CD4-positive, alpha-beta T cell treated with Interleukin-4 for 4 hours (primary cell): ENCODE results near the gene PTPN3.
A peak's percentile ranks its signal among the peaks of the same experiment; 100 is the strongest.

Experiments used
- DNase-seq: peaks from one replicate; pipeline ENCODE4 v3.0.0-alpha.2; 2020

Gene PTPN3

DNA sequence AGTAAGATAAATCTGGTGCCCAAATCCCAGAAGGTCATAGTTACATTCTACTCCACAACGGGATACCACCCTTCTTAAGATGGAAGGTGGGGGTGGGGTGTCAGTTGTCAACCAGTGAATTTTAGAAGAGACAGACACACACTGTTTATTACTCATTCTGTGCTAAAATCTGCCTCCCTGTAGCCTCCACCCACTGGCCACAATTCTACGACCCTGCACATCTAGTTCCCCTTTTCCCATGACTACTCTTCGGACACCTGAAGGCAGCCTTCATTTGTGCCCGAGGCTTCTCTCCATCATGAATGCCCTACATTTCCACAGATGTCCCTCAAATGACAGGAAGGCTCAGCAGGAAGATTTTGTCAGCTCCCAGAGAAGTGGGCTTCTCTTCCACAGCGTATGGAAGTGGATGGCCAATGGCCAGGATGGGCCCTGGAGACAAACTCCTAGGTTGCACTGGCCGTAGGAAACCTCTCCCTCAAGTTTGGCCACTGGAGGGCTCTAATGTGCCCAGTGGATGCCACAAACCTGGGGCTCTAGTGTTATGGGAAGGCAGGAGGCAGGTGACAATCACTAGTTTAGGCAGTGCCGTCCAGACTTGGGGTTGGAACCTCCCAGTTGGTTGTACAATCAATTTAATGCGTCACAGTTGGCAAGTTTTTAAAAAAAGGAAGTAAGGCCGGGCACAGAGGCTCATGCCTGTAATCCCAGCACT, 46.6 kb downstream of the PTPN3 start:
- DNase-seq = no peak

DNA sequence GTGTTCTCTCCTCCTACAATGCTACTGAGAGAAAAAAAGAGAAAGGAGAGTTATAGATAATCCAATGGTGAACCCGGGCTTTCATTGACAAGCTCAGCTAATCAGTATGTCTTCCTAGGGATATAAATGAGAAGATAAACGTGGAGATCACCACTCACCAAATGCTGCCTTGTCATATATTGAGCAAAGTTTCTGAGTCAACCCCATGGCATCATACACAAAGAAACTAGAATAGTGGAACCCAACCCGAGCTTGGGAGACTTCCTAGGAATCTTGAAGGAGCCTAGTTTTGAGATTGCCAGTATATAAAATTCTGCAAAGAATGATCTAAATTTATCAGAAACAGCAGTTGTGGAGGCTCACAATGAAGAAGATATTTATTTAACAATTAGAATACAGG, 47.8 kb downstream of the PTPN3 start:
- no peak for DNase-seq

- DNase-seq = no peak
These were observed 48.9 kb downstream of the PTPN3 start for GRCh38 chr9:109449036-109449798.

GRCh38 chr9:109448223-109448622, 49.9 kb downstream of the PTPN3 start:
- DNase-seq = no peak

GRCh38 chr9:109447329-109448076, 50.6 kb downstream of the PTPN3 start:
- no peak for DNase-seq

- DNase-seq = no peak
These were observed 53.3 kb downstream of the PTPN3 start for GRCh38 chr9:109444771-109445320.

DNA sequence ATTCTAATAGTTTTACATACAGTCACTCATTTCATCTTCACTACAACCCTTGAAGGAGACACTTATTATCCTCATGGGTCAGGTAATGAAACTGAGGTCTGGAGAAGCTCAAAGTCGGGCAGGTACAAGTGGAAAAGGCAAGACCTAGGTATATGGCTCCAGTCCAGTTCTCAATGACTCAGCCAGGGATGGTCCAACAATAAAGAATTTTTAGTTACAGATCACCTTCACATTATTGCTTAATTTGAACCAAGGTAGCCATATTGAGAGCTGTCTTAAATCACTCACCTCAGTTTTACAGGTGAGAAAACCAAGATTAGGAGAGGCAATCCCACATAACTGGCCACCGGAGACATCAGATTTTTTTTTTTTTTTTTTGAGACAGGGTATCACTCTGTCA, 55.4 kb downstream of the PTPN3 start:
- no peak for DNase-seq

DNA sequence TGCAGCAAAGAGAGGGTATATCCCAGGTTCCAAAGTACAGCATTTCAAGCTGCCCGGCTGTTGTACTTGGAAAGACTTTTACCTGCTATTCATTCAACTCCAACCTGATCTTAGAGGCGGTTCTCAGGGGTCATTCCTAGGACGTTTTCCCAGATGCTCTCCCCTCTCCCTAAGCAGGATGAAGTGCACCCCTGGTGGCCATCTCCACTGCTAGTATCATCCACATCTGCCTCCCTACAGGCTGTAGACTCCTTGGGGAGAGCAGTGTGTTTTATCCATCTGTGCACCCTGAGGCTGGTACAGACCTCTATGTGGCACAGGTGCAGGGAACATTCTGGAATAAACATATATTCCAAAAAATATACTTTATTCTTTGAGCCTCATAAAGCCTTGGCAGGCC, 56.8 kb downstream of the PTPN3 start:
- no peak for DNase-seq

DNA sequence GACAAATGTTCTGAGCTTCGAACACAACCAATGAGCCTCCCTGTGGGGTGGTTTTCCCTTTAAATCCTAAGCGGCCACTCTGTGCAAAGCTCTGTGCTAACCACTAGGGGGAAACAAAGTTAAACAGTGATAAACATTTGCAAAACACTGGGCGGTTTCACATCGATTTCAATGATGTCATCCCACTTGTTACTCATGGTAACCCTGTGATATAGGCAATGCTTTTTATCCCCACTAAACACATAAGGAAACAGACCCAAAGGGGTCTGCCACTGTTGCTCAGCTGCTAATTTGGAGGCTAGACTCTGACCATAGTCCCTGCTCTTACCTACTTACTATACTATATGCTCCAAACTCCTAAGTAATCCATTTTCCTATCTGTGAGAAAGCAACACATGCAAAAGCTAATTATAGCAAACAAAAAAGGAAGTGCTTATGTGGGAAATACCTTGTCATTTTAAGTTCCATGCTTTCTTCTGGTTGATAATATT, 57.3 kb downstream of the PTPN3 start:
- DNase-seq = peak; percentile 52

DNA sequence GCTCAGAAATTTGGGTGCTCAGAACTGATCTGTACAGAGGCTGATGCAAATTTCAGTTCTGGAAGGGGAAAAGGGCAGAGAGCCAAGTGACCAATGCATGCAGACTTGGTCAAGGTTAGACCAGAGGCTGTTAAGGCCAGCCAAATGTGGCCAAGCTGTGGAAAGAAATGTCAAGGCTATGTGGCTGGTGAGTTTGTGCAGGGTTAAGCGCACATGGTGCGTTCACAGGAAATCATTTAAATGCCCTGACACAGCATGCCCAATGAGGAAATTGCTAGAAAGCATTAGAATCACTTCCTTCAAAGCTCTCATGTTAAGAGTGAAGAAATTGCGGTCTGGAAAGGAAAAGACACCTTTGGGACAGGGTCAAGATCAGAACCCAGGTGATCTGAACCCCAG, 58.0 kb downstream of the PTPN3 start:
- no peak for DNase-seq

GRCh38 chr9:109439378-109440116, 58.6 kb downstream of the PTPN3 start:
- DNase-seq = no peak

- no peak for DNase-seq
These were observed 60.8 kb downstream of the PTPN3 start for GRCh38 chr9:109437286-109437685.

DNA sequence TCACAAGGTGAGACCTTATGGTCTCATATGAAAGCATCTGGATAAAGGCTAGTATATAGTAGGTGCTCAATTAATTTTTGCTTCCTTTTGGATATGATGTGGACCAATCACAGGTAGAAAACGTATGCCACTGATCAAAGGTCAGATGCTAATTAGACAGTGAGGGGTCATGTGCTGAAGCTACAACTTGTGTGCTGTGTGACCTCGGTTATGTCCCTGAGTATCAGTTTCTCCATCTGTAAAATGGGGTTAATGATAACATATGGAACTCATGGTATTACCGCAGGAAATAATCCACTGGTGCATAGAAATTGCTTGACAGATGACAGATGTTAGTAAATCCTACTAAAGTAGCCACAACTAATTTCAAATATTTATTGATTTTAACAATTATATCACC, 62.0 kb downstream of the PTPN3 start:
- DNase-seq = no peak

- DNase-seq = no peak
These were observed 64.6 kb downstream of the PTPN3 start for GRCh38 chr9:109433476-109433875.

DNA sequence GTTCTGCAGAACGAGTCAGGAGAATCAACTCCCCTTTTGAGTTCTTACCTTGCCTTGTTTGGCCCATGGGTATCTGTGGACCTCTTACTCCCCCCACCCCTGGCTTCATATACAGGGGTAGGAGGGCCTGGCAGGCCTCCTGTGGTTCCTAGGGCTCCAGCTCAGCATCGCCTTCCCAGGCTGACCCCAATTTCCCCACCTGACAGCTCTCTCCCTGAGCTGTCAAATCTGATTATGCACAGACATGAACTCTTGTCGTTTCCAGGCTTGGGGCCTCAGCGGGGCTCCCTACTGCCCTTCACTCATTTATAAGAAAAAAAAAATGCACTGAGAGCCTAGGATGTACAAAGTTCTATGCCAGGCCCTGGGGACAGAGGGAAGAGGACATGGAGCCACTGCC, 67.9 kb downstream of the PTPN3 start:
- no peak for DNase-seq

DNA sequence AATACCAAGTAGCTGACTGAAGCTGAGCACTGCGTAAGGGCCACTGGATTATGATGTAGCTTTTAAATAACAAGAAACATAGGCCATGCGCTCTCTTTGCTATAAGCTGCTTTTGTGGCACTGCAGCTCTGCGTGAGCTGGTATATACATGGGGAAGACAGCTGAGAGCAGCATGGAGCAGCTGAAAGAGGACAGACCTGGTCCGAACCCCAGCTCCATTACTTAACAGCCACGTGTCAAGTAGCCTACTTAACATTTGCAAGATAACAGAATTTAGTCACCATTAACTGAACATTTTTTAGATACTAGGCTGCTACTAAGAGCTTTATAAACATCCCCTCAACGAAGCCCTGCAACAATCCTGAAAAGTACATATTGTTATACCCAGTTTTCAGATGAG, 69.3 kb downstream of the PTPN3 start:
- no peak for DNase-seq

GRCh38 chr9:109427886-109428285, 70.2 kb downstream of the PTPN3 start:
- DNase-seq = no peak

- DNase-seq = no peak
These were observed 71.3 kb downstream of the PTPN3 start for GRCh38 chr9:109426626-109427402.

DNA sequence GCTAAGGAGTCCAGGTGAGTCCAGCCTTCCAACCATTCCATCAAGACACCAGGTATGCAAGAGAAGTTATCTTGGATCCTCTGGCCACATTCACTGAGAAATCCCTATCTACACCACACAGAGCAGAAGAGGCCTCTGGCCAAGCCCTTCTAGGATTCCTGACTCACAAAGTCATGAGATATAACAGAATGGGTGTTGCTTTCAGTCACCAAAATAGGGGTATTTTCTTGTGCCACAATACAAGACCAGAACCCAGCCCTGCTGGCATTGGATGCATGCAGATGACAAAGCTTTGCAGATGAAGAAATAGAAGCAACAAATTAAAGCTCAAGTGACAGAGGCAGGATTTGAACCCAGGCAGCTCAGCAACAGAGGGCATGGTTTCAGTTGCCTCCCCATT, 73.5 kb downstream of the PTPN3 start:
- no peak for DNase-seq

DNA sequence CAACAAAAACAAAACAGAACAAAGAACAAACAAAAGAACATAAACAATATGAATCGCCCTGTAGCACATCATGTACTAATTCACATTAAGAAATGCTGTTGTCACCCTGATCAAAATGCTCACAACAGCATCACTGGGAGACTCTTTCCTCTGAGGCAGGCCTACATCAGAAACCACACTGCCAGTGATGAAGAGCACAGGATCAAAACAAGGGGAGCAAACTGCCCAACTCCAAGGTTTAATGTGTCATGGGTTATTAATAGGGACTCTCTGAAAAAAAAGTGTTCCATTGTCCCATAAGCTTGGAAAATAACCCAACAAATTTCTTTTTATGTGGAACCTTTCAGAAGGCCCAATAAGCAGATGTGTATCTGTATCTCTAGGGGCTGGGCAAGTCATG, 74.2 kb downstream of the PTPN3 start:
- no peak for DNase-seq

DNA sequence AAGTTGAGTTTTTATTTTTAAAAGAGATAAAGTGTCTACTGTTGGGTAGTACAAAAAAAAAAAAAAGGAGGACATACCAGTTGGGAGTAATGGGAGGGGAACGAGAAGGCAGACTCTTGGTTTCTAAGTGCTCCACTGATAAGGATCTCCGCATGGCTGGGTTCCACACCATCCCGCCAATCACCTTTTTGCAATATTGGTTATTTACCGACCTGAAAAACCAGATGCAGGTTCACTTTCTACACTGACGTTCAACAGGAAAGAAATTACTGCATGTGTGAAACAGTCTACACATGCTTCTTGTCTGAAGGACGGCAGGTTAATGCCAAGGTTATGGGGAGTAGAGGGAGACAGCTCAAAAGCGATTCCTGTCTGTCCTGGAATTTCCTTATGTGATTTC, 75.5 kb downstream of the PTPN3 start:
- no peak for DNase-seq
